Left lung (tissue), 10 donors: ENCODE data around the gene PPP4C. TPM values are rescaled to one million over a fixed set of nuclear protein-coding genes. Genes with fewer than 3 reads are reported as not detected.

ENCODE experiments used
- ATAC-seq: fragments of 200-7000 bp; cut with Tn5 transposase; one replicate; pipeline ENCODE4 v1.9.1; 2020; ENCODE audit warnings: moderate library complexity
- DNase-seq, 4 donors: peaks; one replicate each; pipeline ENCODE4 v3.0.0-alpha.2; 2013 to 2020
- H3K27ac ChIP-seq, 2 donors: fragments of 200-600 bp; sonication (generic) in 1 of 2; one replicate each; pipeline versions ENCODE4 v1.5.0 to v1.8.0; 2020 to 2021
- H3K27me3 ChIP-seq, 2 donors: fragments of 200-600 bp; sonication (generic) in 1 of 2; one replicate each; pipeline versions ENCODE4 v1.5.0 to v1.8.0; 2020 to 2021
- H3K36me3 ChIP-seq, 2 donors: fragments of 200-600 bp; sonication (generic) in 1 of 2; one replicate each; pipeline versions ENCODE4 v1.5.0 to v1.8.0; 2020 to 2021
- H3K4me1 ChIP-seq, 2 donors: fragments of 200-600 bp; one replicate each; pipeline ENCODE4 v1.8.0; 2021
- H3K4me3 ChIP-seq, 2 donors: fragments of 200-600 bp; sonication (generic) in 1 of 2; one replicate each; pipeline versions ENCODE4 v1.5.0 to v1.8.0; 2020 to 2021; ENCODE audit warnings: mild to moderate bottlenecking in 1 of 2
- H3K9me3 ChIP-seq, 2 donors: fragments of 200-600 bp; sonication (generic) in 1 of 2; one replicate each; pipeline versions ENCODE4 v1.5.0 to v1.8.0; 2020 to 2021
- intact Hi-C, 2 donors: fragments of 100-400 bp; cut with DNase I; formaldehyde crosslinking; loops; one replicate each; pipeline versions ENCODE4 v1.11.2 to v1.14.2; 2022
- polyA plus RNA-seq, 6 donors: library from polyadenylated mRNA; unstranded; fragments of 120-200 nt; gene quantifications; one replicate each; pipeline ENCODE4 v1.2.1, GENCODE V29; 2013; ENCODE audit not compliant: insufficient read length in 6 of 6
- total RNA-seq, 2 donors: library from RNA; stranded (reverse); fragmentation: NEBNext Ultra II Directional; extraction: Animal tissue kit (Norgen Biotek cat#: 25700); gene quantifications; one replicate each; pipeline ENCODE4 v1.2.1, GENCODE V29; 2021
- TF ChIP-seq, protein P1 (sequence below), 2 donors: fragments of 200-600 bp; sonication (generic) in 1 of 2; IDR thresholded peaks; one replicate each; pipeline versions ENCODE4 v1.5.0 to v1.8.0; 2021; ENCODE audit warnings: antibody characterized with exemption in 2 of 2
- donor health status: DM: no; HTN: yes; CAD: no.
- donor health status: DM: no; HTN: no; CAD: no.

The PPP4C gene
- total and polyA plus RNA-seq, 8 donors = 62.0 to 89.8 (median 76.9) TPM

DNA sequence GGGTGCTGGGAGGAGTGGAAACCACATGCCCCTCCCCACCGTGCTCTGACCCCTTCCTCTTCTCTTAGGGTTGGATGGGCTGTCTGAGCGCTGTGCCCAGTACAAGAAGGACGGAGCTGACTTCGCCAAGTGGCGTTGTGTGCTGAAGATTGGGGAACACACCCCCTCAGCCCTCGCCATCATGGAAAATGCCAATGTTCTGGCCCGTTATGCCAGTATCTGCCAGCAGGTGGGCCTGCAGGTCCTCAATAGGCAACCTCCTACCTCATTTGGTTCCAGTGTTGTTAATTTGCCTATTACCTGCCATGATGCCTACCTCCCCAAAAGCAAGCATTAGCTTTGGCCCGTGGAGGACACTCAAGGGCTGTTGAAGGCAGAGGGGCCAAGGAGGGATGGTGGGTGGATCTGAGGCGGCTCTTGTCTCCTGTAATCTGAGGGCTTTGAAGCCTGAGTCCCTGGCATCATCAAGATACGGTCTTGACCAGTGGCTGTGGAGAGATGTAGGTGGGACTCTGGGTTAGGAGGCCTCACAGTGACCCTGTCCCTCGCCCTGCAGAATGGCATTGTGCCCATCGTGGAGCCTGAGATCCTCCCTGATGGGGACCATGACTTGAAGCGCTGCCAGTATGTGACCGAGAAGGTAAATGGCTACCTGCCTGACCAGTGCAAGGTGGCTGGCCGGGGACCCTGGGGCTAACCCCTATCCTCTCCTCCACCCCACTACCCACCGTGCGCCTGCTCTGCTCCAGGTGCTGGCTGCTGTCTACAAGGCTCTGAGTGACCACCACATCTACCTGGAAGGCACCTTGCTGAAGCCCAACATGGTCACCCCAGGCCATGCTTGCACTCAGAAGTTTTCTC, 6.8 kb upstream of the PPP4C start:
- peak overlapping the region in 1 of 2 donors; percentile 33 for H3K27ac ChIP-seq
- DNase-seq = no peak
- no peak overlapping the region for H3K4me3 ChIP-seq
- no peaks in the 10 kb centered on the region for H3K9me3 ChIP-seq
- no peak for ATAC-seq
- H3K36me3 ChIP-seq = peaks cover 0 to 74% of the 10 kb centered on the region in 2 donors
- peaks cover 21 to 61% of the 10 kb centered on the region in 2 donors for H3K4me1 ChIP-seq
- intact Hi-C loops = no loop called here
- TF ChIP-seq, protein P1, sequence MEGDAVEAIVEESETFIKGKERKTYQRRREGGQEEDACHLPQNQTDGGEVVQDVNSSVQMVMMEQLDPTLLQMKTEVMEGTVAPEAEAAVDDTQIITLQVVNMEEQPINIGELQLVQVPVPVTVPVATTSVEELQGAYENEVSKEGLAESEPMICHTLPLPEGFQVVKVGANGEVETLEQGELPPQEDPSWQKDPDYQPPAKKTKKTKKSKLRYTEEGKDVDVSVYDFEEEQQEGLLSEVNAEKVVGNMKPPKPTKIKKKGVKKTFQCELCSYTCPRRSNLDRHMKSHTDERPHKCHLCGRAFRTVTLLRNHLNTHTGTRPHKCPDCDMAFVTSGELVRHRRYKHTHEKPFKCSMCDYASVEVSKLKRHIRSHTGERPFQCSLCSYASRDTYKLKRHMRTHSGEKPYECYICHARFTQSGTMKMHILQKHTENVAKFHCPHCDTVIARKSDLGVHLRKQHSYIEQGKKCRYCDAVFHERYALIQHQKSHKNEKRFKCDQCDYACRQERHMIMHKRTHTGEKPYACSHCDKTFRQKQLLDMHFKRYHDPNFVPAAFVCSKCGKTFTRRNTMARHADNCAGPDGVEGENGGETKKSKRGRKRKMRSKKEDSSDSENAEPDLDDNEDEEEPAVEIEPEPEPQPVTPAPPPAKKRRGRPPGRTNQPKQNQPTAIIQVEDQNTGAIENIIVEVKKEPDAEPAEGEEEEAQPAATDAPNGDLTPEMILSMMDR (IDR thresholded peaks at IDR 0.05) = peak in 1 of 2 donors; percentile 31
- no peaks in the 10 kb centered on the region for H3K27me3 ChIP-seq

GRCh38 chr16:30069611-30070462, 6.0 kb upstream of the PPP4C start:
- Histone ChIP-seq H3K36me3 (peaks cover 0 to 74% of the 10 kb centered on the region in 2 donors), H3K27me3 (no peaks in the 10 kb centered on the region), H3K9me3 (no peaks in the 10 kb centered on the region), H3K4me3 (no peak overlapping the region), H3K27ac (peak overlapping the region in 1 of 2 donors; percentile 33), H3K4me1 (peaks cover 17 to 58% of the 10 kb centered on the region in 2 donors)
- TF ChIP-seq, protein P1 (IDR thresholded peaks at IDR 0.05) = no peak
- intact Hi-C loops = no loop called here
- no peak for DNase-seq
- ATAC-seq = no peak

DNA sequence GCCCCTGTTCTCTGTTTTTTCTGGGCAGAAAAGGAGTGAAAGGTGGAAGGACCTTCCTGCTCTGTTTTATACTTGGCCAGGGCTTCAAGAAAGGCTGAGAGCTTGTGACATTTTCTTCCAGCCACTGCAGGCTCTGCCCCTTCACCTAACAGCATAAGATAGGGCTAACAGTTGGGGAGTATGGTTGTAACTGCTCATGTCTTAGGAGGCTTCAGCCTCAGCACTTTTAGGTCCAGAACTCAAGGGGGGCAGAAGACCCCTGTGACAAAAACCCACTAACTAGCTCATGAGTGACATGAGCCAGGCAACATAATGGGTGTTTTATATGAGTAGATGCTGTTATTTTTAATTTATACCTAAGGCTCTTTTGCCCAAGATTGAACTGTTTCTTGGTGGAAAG, 5.3 kb upstream of the PPP4C start:
- ATAC-seq = no peak
- no peaks in the 10 kb centered on the region for H3K27me3 ChIP-seq
- H3K36me3 ChIP-seq = peaks cover 0 to 74% of the 10 kb centered on the region in 2 donors
- DNase-seq = no peak
- peaks cover 17 to 64% of the 10 kb centered on the region in 2 donors for H3K4me1 ChIP-seq
- TF ChIP-seq, protein P1 (IDR thresholded peaks at IDR 0.05) = no peak
- intact Hi-C loops = no loop called here
- H3K27ac ChIP-seq = no peak overlapping the region
- no peaks in the 10 kb centered on the region for H3K9me3 ChIP-seq
- H3K4me3 ChIP-seq = no peak overlapping the region

- Histone ChIP-seq H3K4me3 (peak overlapping the region; percentile 94 to 98), H3K27ac (peak overlapping the region; percentile 89), H3K27me3 (no peaks in the 10 kb centered on the region), H3K4me1 (peaks cover 11 to 45% of the 10 kb centered on the region in 2 donors), H3K36me3 (peaks cover 0 to 66% of the 10 kb centered on the region in 2 donors), H3K9me3 (no peaks in the 10 kb centered on the region)
- peak; percentile 33 for ATAC-seq
- TF ChIP-seq, protein P1 (IDR thresholded peaks at IDR 0.05) = no peak
- peak in 1 of 4 donors; percentile 81 for DNase-seq
- intact Hi-C loops = no loop called here
These were observed 540 bp downstream of the PPP4C start for GRCh38 chr16:30076276-30076791.
